HEK293 (cell line): Measurements from ENCODE around the gene MCM5.

Experiments used
- CTCF ChIA-PET: fragments of 350-600 bp; formaldehyde crosslinking; extraction: SDS; loops from one replicate; lab custom pipeline; 2021; ENCODE audit warnings: antibody characterized with exemption; lab: Yijun Ruan, JAX
- POLR2A ChIA-PET: fragments of 300-600 bp; formaldehyde crosslinking; extraction: SDS; loops from one replicate; lab custom pipeline; 2020; ENCODE audit warnings: antibody characterized with exemption, inconsistent platforms; lab: Yijun Ruan, JAX
- H3K27ac ChIP-seq: fragments of 200-500 bp; sonication (Bioruptor generic); 2 replicates; pipeline ENCODE4 v1.5.1; 2014; ENCODE audit warnings: low read depth, low read length, control low read depth, inconsistent platforms; ENCODE audit errors: extremely low read depth
- H3K36me3 ChIP-seq, 2 experiments: fragments of 200-500 bp in 1 of 2; sonication (Bioruptor generic) in 1 of 2; 1 replicate in 1 of 2; 2 replicates in 1 of 2; pipeline ENCODE4 v1.5.1; 2014 to 2017; ENCODE audit warnings: inconsistent platforms in 2 of 2, low read length in 2 of 2; ENCODE audit not compliant: control insufficient read depth in 2 of 2, insufficient read depth in 1 of 2
- H3K4me1 ChIP-seq: fragments of 200-500 bp; sonication (Bioruptor generic); 2 replicates; pipeline ENCODE4 v1.5.1; 2014; ENCODE audit warnings: mild to moderate bottlenecking, low read length, inconsistent platforms; ENCODE audit not compliant: control insufficient read depth, insufficient read depth
- H3K4me3 ChIP-seq: 2 replicates; pipeline ENCODE4 v1.5.1; 2011; ENCODE audit warnings: low read depth, mild to moderate bottlenecking, control low read depth, low read length, moderate library complexity
- H3K9me3 ChIP-seq: fragments of 200-500 bp; sonication (Bioruptor generic); 2 replicates; pipeline ENCODE4 v1.5.1; 2014; ENCODE audit warnings: low read depth, low read length, inconsistent platforms; ENCODE audit not compliant: control insufficient read depth, insufficient read depth
- CTCF ChIP-seq: fragments of 450-650 bp; formaldehyde crosslinking; IDR thresholded peaks from 2 replicates; pipeline ENCODE4 v1.5.1; 2016; ENCODE audit warnings: missing biosample characterization, missing genetic modification characterization
- FEZF1 ChIP-seq: fragments of 450-650 bp; formaldehyde crosslinking; IDR thresholded peaks from 2 replicates; pipeline ENCODE4 v1.5.1; 2016; ENCODE audit warnings: missing biosample characterization, missing genetic modification characterization
- GLIS1 ChIP-seq: fragments of 450-650 bp; formaldehyde crosslinking; IDR thresholded peaks from 2 replicates; pipeline ENCODE4 v1.5.1; 2016; ENCODE audit warnings: missing biosample characterization, missing genetic modification characterization
- IKZF3 ChIP-seq: fragments of 450-650 bp; IDR thresholded peaks from 2 replicates; pipeline ENCODE4 v1.5.0; 2018; ENCODE audit warnings: missing biosample characterization, mild to moderate bottlenecking, missing genetic modification characterization, moderate library complexity
- SCRT2 ChIP-seq: fragments of 450-650 bp; formaldehyde crosslinking; IDR thresholded peaks from 2 replicates; pipeline ENCODE4 v1.5.1; 2016; ENCODE audit warnings: missing biosample characterization, missing genetic modification characterization
- SP7 ChIP-seq: fragments of 450-650 bp; formaldehyde crosslinking; IDR thresholded peaks from 2 replicates; pipeline ENCODE4 v1.5.1; 2016; ENCODE audit warnings: missing biosample characterization, missing genetic modification characterization
- YY1 ChIP-seq: fragments of 450-650 bp; formaldehyde crosslinking; IDR thresholded peaks from 2 replicates; pipeline ENCODE4 v1.5.1; 2018; ENCODE audit warnings: missing biosample characterization, missing genetic modification characterization
- ZBTB21 ChIP-seq: fragments of 450-650 bp; formaldehyde crosslinking; IDR thresholded peaks from 2 replicates; pipeline ENCODE4 v1.5.1; 2017; ENCODE audit warnings: missing biosample characterization, missing genetic modification characterization
- ZBTB44 ChIP-seq: fragments of 450-650 bp; IDR thresholded peaks from 2 replicates; pipeline ENCODE4 v1.5.1; 2018; ENCODE audit warnings: missing biosample characterization, mild to moderate bottlenecking, missing genetic modification characterization
- ZFP37 ChIP-seq: fragments of 450-650 bp; formaldehyde crosslinking; IDR thresholded peaks from 2 replicates; pipeline ENCODE4 v1.5.1; 2016; ENCODE audit warnings: missing biosample characterization, missing genetic modification characterization
- ZNF10 ChIP-seq: fragments of 450-650 bp; formaldehyde crosslinking; IDR thresholded peaks from 2 replicates; pipeline ENCODE4 v1.5.1; 2017; ENCODE audit warnings: missing biosample characterization, missing genetic modification characterization
- ZNF140 ChIP-seq: fragments of 450-650 bp; formaldehyde crosslinking; IDR thresholded peaks from 2 replicates; pipeline ENCODE4 v1.5.1; 2016; ENCODE audit warnings: missing biosample characterization, missing genetic modification characterization
- ZNF146 ChIP-seq: fragments of 450-650 bp; formaldehyde crosslinking; IDR thresholded peaks from 2 replicates; pipeline ENCODE4 v1.5.1; 2016; ENCODE audit warnings: missing biosample characterization, missing genetic modification characterization
- ZNF214 ChIP-seq: fragments of 450-650 bp; formaldehyde crosslinking; IDR thresholded peaks from 2 replicates; pipeline ENCODE4 v1.5.1; 2017; ENCODE audit warnings: missing biosample characterization, mild to moderate bottlenecking, missing genetic modification characterization, borderline replicate concordance
- ZNF221 ChIP-seq: fragments of 450-650 bp; formaldehyde crosslinking; IDR thresholded peaks from 2 replicates; pipeline ENCODE4 v1.5.1; 2017; ENCODE audit warnings: missing biosample characterization, missing genetic modification characterization, borderline replicate concordance
- ZNF335 ChIP-seq: fragments of 450-650 bp; formaldehyde crosslinking; conservative IDR thresholded peaks from 2 replicates; pipeline ENCODE4 v1.5.1; 2016; ENCODE audit warnings: missing biosample characterization, missing genetic modification characterization
- ZNF513 ChIP-seq: fragments of 450-650 bp; IDR thresholded peaks from 2 replicates; pipeline ENCODE4 v1.5.1; 2018; ENCODE audit warnings: missing biosample characterization, missing genetic modification characterization
- ZNF521 ChIP-seq: fragments of 450-650 bp; formaldehyde crosslinking; IDR thresholded peaks from 2 replicates; pipeline ENCODE4 v1.5.1; 2017; ENCODE audit warnings: missing biosample characterization, mild to moderate bottlenecking, missing genetic modification characterization
- ZNF548 ChIP-seq: fragments of 450-650 bp; formaldehyde crosslinking; IDR thresholded peaks from 2 replicates; pipeline ENCODE4 v1.5.1; 2016; ENCODE audit warnings: missing biosample characterization, missing genetic modification characterization
- ZNF621 ChIP-seq: fragments of 450-650 bp; formaldehyde crosslinking; IDR thresholded peaks from 2 replicates; pipeline ENCODE4 v1.5.1; 2017; ENCODE audit warnings: missing biosample characterization, missing genetic modification characterization
- ZNF677 ChIP-seq: fragments of 450-650 bp; IDR thresholded peaks from 2 replicates; pipeline ENCODE4 v1.5.0; 2018; ENCODE audit warnings: missing biosample characterization, mild to moderate bottlenecking, missing genetic modification characterization, moderate library complexity
- ZSCAN30 ChIP-seq: fragments of 450-650 bp; IDR thresholded peaks from 2 replicates; pipeline ENCODE4 v1.5.1; 2018; ENCODE audit warnings: missing biosample characterization, mild to moderate bottlenecking, missing genetic modification characterization, moderate library complexity
- TF ChIP-seq, protein P1 (sequence below): fragments of 450-650 bp; formaldehyde crosslinking; IDR thresholded peaks from 2 replicates; pipeline ENCODE4 v1.5.1; 2016; ENCODE audit warnings: missing biosample characterization, missing genetic modification characterization

Gene MCM5

DNA sequence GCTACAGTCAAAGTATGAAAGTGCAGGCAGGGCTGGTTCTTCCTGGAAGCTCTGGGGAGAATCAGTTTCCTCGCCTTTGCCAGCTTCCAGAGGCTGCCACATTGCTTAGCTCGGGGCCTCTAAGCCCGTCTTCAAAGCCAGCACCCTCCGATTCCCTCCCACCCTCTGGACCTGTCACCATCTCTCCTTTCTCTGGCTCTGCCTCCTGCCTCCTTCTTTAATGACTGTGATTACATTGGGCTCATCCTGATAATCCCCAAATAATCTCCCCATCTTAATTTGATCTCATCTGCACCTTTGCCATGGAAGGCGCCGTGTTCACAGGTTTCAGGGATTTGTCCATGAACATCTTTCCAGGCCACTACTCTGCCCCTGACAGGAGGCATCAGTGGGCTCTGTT is 42.5 kb downstream of the MCM5 start:
- ChIA-PET POLR2A (no interaction called here), CTCF (interaction anchor here (0.6 to 1.2 kb wide), 2 partner anchors 31 to 141 kb away, joined by 3 to 4 read pairs; no protein-coding TSS in a partner anchor)
- TF ChIP-seq ZNF677 = no peak
- TF ChIP-seq GLIS1 (tag by site-specific recombination) = no peak
- no peak for TF ChIP-seq ZNF521 (tag by site-specific recombination)
- TF ChIP-seq ZNF10 (tag by site-specific recombination) = no peak
- no peak for TF ChIP-seq ZNF221
- no peak for TF ChIP-seq ZNF548 (tag by site-specific recombination)
- no peak for TF ChIP-seq FEZF1 (tag by site-specific recombination)
- no peak for TF ChIP-seq ZNF621 (tag by site-specific recombination)
- TF ChIP-seq SP7 (tag by site-specific recombination) = no peak
- no peak for TF ChIP-seq ZBTB21 (tag by site-specific recombination)
- no peak for TF ChIP-seq ZNF513
- Histone ChIP-seq H3K9me3 (no peaks in the 10 kb centered on the region), H3K36me3 (peaks cover 8 to 24% of the 10 kb centered on the region in 2 experiments; a peak in 2 of 3 replicates), H3K27ac (no peak overlapping the region), H3K4me3 (no peak overlapping the region), H3K4me1 (peaks cover 1% of the 10 kb centered on the region; the same call in 1 of the 2 replicates)

DNA sequence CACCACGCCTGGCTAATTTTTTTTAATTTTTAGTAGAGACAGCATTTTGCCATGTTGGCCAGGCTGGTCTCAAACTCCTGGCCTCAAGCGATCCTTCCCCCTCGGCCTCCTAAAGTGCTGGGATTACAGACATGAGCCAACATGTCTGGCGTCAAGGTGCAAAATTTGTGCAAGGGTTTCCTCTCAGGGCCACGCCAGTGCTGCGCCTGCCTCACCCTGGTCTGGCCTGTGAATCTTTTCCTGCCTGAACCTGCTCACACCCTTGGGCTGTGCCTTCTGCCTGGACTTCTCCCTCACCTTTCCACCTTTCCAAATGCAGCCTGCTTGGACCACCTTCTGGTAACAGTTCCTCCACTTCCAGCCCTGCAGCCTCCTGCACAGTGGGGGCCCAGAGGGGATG is 43.4 kb downstream of the MCM5 start:
- Histone ChIP-seq H3K36me3 (peaks cover 4 to 23% of the 10 kb centered on the region in 2 experiments; a peak in 2 of 3 replicates), H3K9me3 (no peaks in the 10 kb centered on the region), H3K4me1 (peaks cover 7% of the 10 kb centered on the region), H3K4me3 (no peak overlapping the region), H3K27ac (no peak overlapping the region)
- CTCF ChIA-PET = no interaction called here
- TF ChIP-seq IKZF3 (tag by site-specific recombination) = no peak
- no peak for TF ChIP-seq ZNF335 (tag by site-specific recombination)
- no peak for TF ChIP-seq YY1 (tag by site-specific recombination)
- TF ChIP-seq ZNF140 (tag by site-specific recombination) = no peak
- no peak for TF ChIP-seq ZNF214 (tag by site-specific recombination)
- TF ChIP-seq ZSCAN30 (tag by site-specific recombination) = no peak
- no peak for TF ChIP-seq CTCF (tag by site-specific recombination)
- no peak for TF ChIP-seq ZNF146 (tag by site-specific recombination)
- TF ChIP-seq ZFP37 (tag by site-specific recombination) = no peak
- TF ChIP-seq, protein P1, sequence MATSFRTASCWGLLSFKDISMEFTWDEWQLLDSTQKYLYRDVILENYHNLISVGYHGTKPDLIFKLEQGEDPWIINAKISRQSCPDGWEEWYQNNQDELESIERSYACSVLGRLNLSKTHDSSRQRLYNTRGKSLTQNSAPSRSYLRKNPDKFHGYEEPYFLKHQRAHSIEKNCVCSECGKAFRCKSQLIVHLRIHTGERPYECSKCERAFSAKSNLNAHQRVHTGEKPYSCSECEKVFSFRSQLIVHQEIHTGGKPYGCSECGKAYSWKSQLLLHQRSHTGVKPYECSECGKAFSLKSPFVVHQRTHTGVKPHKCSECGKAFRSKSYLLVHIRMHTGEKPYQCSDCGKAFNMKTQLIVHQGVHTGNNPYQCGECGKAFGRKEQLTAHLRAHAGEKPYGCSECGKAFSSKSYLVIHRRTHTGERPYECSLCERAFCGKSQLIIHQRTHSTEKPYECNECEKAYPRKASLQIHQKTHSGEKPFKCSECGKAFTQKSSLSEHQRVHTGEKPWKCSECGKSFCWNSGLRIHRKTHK (tag by site-specific recombination) = no peak
- no peak for TF ChIP-seq ZBTB44 (tag by site-specific recombination)
- no peak for TF ChIP-seq SCRT2
- POLR2A ChIA-PET = no interaction called here
